ENCODE measurements around the gene LRFN3.
A peak's percentile ranks its signal among the peaks of the same experiment; 100 is the strongest.

LRFN3 gene

DNA sequence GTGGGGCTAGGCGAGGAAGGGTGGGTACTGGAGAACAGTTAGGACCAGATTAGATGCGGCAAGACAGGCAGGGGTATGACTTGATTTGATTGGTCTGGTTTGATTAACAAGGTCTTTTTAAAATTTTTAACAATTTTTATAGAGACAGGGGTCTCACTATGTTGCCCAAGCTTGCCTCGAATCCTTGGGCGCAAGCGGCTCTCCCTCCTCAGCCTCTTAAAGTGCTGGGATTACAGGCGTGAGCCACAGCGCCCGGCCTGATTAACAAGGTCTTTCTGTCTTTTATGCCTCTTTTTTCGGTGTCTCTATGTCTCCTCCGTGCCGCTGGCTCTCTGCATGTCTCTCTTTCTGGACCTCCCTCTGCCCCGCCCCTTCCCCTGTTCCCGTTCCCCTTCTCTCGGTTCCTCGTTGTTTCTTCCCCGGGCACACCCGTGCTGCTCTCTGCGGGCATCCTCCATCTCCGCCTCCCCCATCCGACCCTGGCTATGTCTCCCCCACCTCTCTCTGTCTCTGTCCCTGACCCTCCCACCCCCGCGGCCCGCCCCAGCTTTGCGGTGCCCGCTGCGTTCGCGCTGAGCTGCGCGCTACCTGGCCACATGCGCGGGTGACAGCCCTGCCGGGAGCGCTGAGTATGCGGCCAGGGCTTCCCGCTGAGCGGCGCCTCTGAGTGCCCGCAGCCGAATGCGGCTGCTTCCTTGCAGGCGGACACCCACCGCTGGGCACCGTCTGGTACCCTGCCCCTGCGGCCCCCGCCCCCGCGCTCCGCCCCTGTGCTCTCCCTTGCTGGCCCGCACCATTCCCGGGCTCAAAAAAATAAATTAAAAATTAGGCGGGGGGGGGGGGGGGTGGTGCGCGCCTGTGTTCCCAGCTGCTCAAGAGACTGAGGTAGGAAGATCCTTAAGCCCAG lies 50.7 kb downstream of the LRFN3 start:
- Histone ChIP-seq H3K4me1 (ENCODE audit: control insufficient read depth, low read length) (peaks cover 9% of the 10 kb centered on the region; the same call in 1 of the 2 replicates), H3F3A (ENCODE audit: control insufficient read depth, insufficient read depth) (no peaks in the 10 kb centered on the region), H3K9me3 (ENCODE audit: control insufficient read depth, insufficient read depth, low read length) (peaks cover 5% of the 10 kb centered on the region; the same call in 1 of the 2 replicates), H3K9me2 (replicated peaks; ENCODE audit: control insufficient read depth, low read length) (no peaks in the 10 kb centered on the region), H3K36me3 (ENCODE audit: control insufficient read depth, low read length) (no peaks in the 10 kb centered on the region), H3K4me2 (ENCODE audit: low read length) (peak overlapping the region; percentile 76), H3K27me3 (ENCODE audit: control insufficient read depth, low read length) (peaks cover 23% of the 10 kb centered on the region), H4K20me1 (ENCODE audit: control insufficient read depth, insufficient read depth, low read depth, low read length) (no peaks in the 10 kb centered on the region), H3K27ac (ENCODE audit: low read depth, low read length) (no peak overlapping the region), H3K4me3 (ENCODE audit: low read length) (peak overlapping the region; percentile 69), H3K79me2 (ENCODE audit: control insufficient read depth, low read length) (no peaks in the 10 kb centered on the region)
- TF ChIP-seq EZH2phosphoT487 (IDR thresholded peaks at IDR 0.05; ENCODE audit: borderline replicate concordance, low read length) = no peak
- TF ChIP-seq, protein P1, sequence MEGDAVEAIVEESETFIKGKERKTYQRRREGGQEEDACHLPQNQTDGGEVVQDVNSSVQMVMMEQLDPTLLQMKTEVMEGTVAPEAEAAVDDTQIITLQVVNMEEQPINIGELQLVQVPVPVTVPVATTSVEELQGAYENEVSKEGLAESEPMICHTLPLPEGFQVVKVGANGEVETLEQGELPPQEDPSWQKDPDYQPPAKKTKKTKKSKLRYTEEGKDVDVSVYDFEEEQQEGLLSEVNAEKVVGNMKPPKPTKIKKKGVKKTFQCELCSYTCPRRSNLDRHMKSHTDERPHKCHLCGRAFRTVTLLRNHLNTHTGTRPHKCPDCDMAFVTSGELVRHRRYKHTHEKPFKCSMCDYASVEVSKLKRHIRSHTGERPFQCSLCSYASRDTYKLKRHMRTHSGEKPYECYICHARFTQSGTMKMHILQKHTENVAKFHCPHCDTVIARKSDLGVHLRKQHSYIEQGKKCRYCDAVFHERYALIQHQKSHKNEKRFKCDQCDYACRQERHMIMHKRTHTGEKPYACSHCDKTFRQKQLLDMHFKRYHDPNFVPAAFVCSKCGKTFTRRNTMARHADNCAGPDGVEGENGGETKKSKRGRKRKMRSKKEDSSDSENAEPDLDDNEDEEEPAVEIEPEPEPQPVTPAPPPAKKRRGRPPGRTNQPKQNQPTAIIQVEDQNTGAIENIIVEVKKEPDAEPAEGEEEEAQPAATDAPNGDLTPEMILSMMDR (IDR thresholded peaks at IDR 0.05; ENCODE audit: low read depth, low read length, poor library complexity, severe bottlenecking) = no peak

DNA sequence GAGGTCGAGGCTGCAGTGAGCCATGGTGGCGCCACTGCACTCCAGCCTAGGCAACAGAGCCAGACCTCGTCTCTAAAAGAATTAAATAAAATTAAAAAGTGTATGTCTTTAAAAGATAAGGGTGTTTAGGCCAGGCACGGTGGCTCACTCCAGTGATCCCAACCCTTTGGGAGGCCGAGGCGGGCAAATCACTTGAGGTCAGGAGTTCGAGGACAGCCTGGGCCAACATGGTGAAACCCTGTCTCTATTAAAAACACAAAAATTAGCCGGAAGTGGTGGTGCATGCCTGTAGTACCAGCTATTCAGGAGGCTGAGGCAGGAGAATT lies 51.4 kb downstream of the LRFN3 start:
- Histone ChIP-seq H3K9me3 (ENCODE audit: control insufficient read depth, insufficient read depth, low read length) (peaks cover 5% of the 10 kb centered on the region; the same call in 1 of the 2 replicates), H3K4me3 (ENCODE audit: low read length) (peak overlapping the region; percentile 69), H3K27me3 (ENCODE audit: control insufficient read depth, low read length) (peaks cover 18% of the 10 kb centered on the region), H3K9me2 (replicated peaks; ENCODE audit: control insufficient read depth, low read length) (no peaks in the 10 kb centered on the region), H4K20me1 (ENCODE audit: control insufficient read depth, insufficient read depth, low read depth, low read length) (no peaks in the 10 kb centered on the region), H3K27ac (ENCODE audit: low read depth, low read length) (no peak overlapping the region), H3F3A (ENCODE audit: control insufficient read depth, insufficient read depth) (no peaks in the 10 kb centered on the region), H3K4me1 (ENCODE audit: control insufficient read depth, low read length) (peaks cover 9% of the 10 kb centered on the region; the same call in 1 of the 2 replicates), H3K36me3 (ENCODE audit: control insufficient read depth, low read length) (no peaks in the 10 kb centered on the region), H3K4me2 (ENCODE audit: low read length) (peak overlapping the region; percentile 76), H3K79me2 (ENCODE audit: control insufficient read depth, low read length) (no peaks in the 10 kb centered on the region)
- TF ChIP-seq, protein P1 (IDR thresholded peaks at IDR 0.05; ENCODE audit: low read depth, low read length, poor library complexity, severe bottlenecking) = no peak
- no peak for TF ChIP-seq EZH2phosphoT487 (IDR thresholded peaks at IDR 0.05; ENCODE audit: borderline replicate concordance, low read length)

DNA sequence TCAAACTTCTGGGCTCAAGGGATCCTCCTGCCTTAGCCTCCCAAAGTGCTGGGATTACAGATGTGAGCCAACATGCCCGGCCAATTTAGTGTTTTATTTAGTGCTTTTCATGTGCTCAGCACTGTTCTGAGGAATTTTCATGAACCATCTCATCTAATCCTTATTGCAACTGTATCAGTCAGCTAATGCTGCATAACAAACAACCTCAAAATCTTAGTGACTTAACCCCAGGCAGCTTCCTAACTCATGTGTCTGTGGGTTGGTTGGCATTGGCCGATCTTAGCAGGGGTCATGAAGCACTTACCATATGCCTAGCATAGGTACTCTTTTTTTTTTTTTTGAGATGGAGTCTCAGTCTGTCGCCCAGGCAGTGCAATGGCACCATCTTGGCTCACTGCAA lies 52.6 kb downstream of the LRFN3 start:
- Histone ChIP-seq H4K20me1 (ENCODE audit: control insufficient read depth, insufficient read depth, low read depth, low read length) (no peaks in the 10 kb centered on the region), H3F3A (ENCODE audit: control insufficient read depth, insufficient read depth) (0 out of 2 replicates have a peak, but pooled peaks cover 2% of the 10 kb centered on the region), H3K36me3 (ENCODE audit: control insufficient read depth, low read length) (no peaks in the 10 kb centered on the region), H3K27ac (ENCODE audit: low read depth, low read length) (no peak overlapping the region), H3K79me2 (ENCODE audit: control insufficient read depth, low read length) (no peaks in the 10 kb centered on the region), H3K4me2 (ENCODE audit: low read length) (no peak overlapping the region), H3K9me3 (ENCODE audit: control insufficient read depth, insufficient read depth, low read length) (peaks cover 5% of the 10 kb centered on the region; the same call in 1 of the 2 replicates), H3K9me2 (replicated peaks; ENCODE audit: control insufficient read depth, low read length) (no peaks in the 10 kb centered on the region), H3K27me3 (ENCODE audit: control insufficient read depth, low read length) (peaks cover 15% of the 10 kb centered on the region), H3K4me3 (ENCODE audit: low read length) (no peak overlapping the region), H3K4me1 (ENCODE audit: control insufficient read depth, low read length) (peaks cover 9% of the 10 kb centered on the region; the same call in 1 of the 2 replicates)
- TF ChIP-seq EZH2phosphoT487 (IDR thresholded peaks at IDR 0.05; ENCODE audit: borderline replicate concordance, low read length) = no peak
- TF ChIP-seq, protein P1 (IDR thresholded peaks at IDR 0.05; ENCODE audit: low read depth, low read length, poor library complexity, severe bottlenecking) = no peak

Measured in DOHH2 (cell line).